Karpas-422 (cell line): ENCODE results near the gene PRB2. TPM values are rescaled to one million over a fixed set of nuclear protein-coding genes. Genes with fewer than 3 reads are reported as not detected.
"Not testable (repeated sequence)": the region's sequence is repeated elsewhere in the genome, so short reads cannot be mapped to it uniquely, and the experiment has no call there.

Source experiments
- DNase-seq: peaks from one replicate; pipeline ENCODE4 v3.0.0-alpha.2; 2015
- H2AFZ ChIP-seq: fragments of 200-600 bp; sonication (generic); 2 replicates; pipeline ENCODE4 v1.6.1; 2014; ENCODE audit warnings: antibody characterized with exemption, low read length, mixed read lengths
- H3K27ac ChIP-seq: fragments of 200-600 bp; sonication (generic); 2 replicates; pipeline ENCODE4 v1.5.1; 2014; ENCODE audit warnings: mild to moderate bottlenecking, low read length, moderate library complexity
- H3K27me3 ChIP-seq: fragments of 200-600 bp; sonication (generic); 2 replicates; pipeline ENCODE4 v1.6.1; 2014; ENCODE audit warnings: low read length, mixed read lengths
- H3K36me3 ChIP-seq: fragments of 200-600 bp; sonication (generic); 2 replicates; pipeline ENCODE4 v1.6.1; 2014; ENCODE audit warnings: low read length, mixed read lengths; ENCODE audit not compliant: insufficient read depth
- H3K4me1 ChIP-seq: fragments of 200-600 bp; sonication (generic); 2 replicates; pipeline ENCODE4 v1.6.1; 2014; ENCODE audit warnings: mild to moderate bottlenecking, low read length, mixed read lengths
- H3K4me2 ChIP-seq: fragments of 200-600 bp; sonication (generic); 2 replicates; pipeline ENCODE4 v1.6.1; 2014; ENCODE audit warnings: low read length, low read depth, mild to moderate bottlenecking; ENCODE audit not compliant: poor library complexity, severe bottlenecking
- H3K4me3 ChIP-seq: fragments of 200-600 bp; sonication (generic); 2 replicates; pipeline ENCODE4 v1.5.1; 2014; ENCODE audit warnings: mild to moderate bottlenecking, antibody characterized with exemption, low read length, mixed read lengths
- H3K79me2 ChIP-seq: fragments of 200-600 bp; sonication (generic); 2 replicates; pipeline ENCODE4 v1.6.1; 2014; ENCODE audit warnings: mild to moderate bottlenecking, low read length, mixed read lengths
- H3K9ac ChIP-seq: fragments of 200-600 bp; sonication (generic); 2 replicates; pipeline ENCODE4 v1.6.0; 2014; ENCODE audit warnings: low read length
- H3K9me2 ChIP-seq: fragments of 200-600 bp; sonication (generic), shearing (Covaris generic); replicated peaks from 2 replicates; pipeline ENCODE4 v1.6.0; 2014; ENCODE audit warnings: mild to moderate bottlenecking, low read length, moderate library complexity; ENCODE audit not compliant: insufficient read depth
- H3K9me3 ChIP-seq: fragments of 300-700, 200-600 bp; sonication (generic); 2 replicates; pipeline ENCODE4 v1.6.1; 2014; ENCODE audit warnings: low read length, mixed read lengths
- H4K20me1 ChIP-seq: fragments of 200-600 bp; sonication (generic); 2 replicates; pipeline ENCODE4 v1.6.1; 2014; ENCODE audit warnings: mild to moderate bottlenecking, antibody characterized with exemption, low read length, low read depth; ENCODE audit not compliant: insufficient read depth
- total RNA-seq: library from RNA; depleted of rRNA; stranded (reverse); fragments of >200 nt; shearing (Covaris generic); gene quantifications from 2 replicates; pipeline ENCODE4 v1.2.3, GENCODE V29; 2014; ENCODE audit warnings: low replicate concordance; rRNA removed

The PRB2 gene
- total RNA-seq: not detected in 2 replicates

- not testable (repeated sequence) for H3K9ac ChIP-seq, H3K9me3 ChIP-seq, H3K9me2 ChIP-seq, H3K36me3 ChIP-seq, H3K4me3 ChIP-seq, H4K20me1 ChIP-seq, DNase-seq, H3K4me2 ChIP-seq, H3K27me3 ChIP-seq, H3K4me1 ChIP-seq, H2AFZ ChIP-seq, H3K79me2 ChIP-seq, H3K27ac ChIP-seq
Measured at GRCh38 chr12:11395467-11395866, at the start of gene PRB2. PRB2 (minus strand) TSS chr12:11395567; CDS start chr12:11395529, 38 bp downstream.

GRCh38 chr12:11437966-11438365, 42.6 kb upstream of the PRB2 start:
- H4K20me1 ChIP-seq: no peaks in the 10 kb centered on the region
- no peaks in the 10 kb centered on the region for H3K9me2 ChIP-seq
- no peak overlapping the region for H2AFZ ChIP-seq
- H3K27ac ChIP-seq: no peak overlapping the region
- no peaks in the 10 kb centered on the region for H3K36me3 ChIP-seq
- H3K9ac ChIP-seq: no peak overlapping the region
- no peaks in the 10 kb centered on the region for H3K9me3 ChIP-seq
- no peak overlapping the region for H3K4me2 ChIP-seq
- no peak for DNase-seq
- H3K27me3 ChIP-seq: no peaks in the 10 kb centered on the region
- H3K4me1 ChIP-seq: no peaks in the 10 kb centered on the region
- H3K79me2 ChIP-seq: no peaks in the 10 kb centered on the region
- H3K4me3 ChIP-seq: no peak overlapping the region

- no peak overlapping the region for H3K27ac ChIP-seq
- H3K9me2 ChIP-seq: no peaks in the 10 kb centered on the region
- no peak for DNase-seq
- H3K36me3 ChIP-seq: no peaks in the 10 kb centered on the region
- no peak overlapping the region for H3K9ac ChIP-seq
- no peak overlapping the region for H2AFZ ChIP-seq
- H3K27me3 ChIP-seq: no peaks in the 10 kb centered on the region
- H3K4me3 ChIP-seq: no peak overlapping the region
- no peak overlapping the region for H3K4me2 ChIP-seq
- no peaks in the 10 kb centered on the region for H4K20me1 ChIP-seq
- H3K4me1 ChIP-seq: no peaks in the 10 kb centered on the region
- H3K79me2 ChIP-seq: no peaks in the 10 kb centered on the region
- H3K9me3 ChIP-seq: no peaks in the 10 kb centered on the region
Measured at GRCh38 chr12:11433664-11434063, 38.3 kb upstream of the PRB2 start.

- H4K20me1 ChIP-seq: no peaks in the 10 kb centered on the region
- H2AFZ ChIP-seq: no peak overlapping the region
- H3K9me3 ChIP-seq: no peaks in the 10 kb centered on the region
- no peak for DNase-seq
- H3K4me1 ChIP-seq: no peaks in the 10 kb centered on the region
- H3K4me2 ChIP-seq: no peak overlapping the region
- no peaks in the 10 kb centered on the region for H3K9me2 ChIP-seq
- H3K79me2 ChIP-seq: no peaks in the 10 kb centered on the region
- H3K36me3 ChIP-seq: no peaks in the 10 kb centered on the region
- 0 out of 2 replicates have a peak, but pooled peaks cover 2% of the 10 kb centered on the region for H3K27me3 ChIP-seq
- no peak overlapping the region for H3K4me3 ChIP-seq
- no peak overlapping the region for H3K9ac ChIP-seq
- H3K27ac ChIP-seq: no peak overlapping the region
Measured at GRCh38 chr12:11431486-11431885, 36.1 kb upstream of the PRB2 start.

- H3K79me2 ChIP-seq: no peaks in the 10 kb centered on the region
- no peaks in the 10 kb centered on the region for H3K9me3 ChIP-seq
- no peak overlapping the region for H2AFZ ChIP-seq
- H3K27me3 ChIP-seq: 0 out of 2 replicates have a peak, but pooled peaks cover 2% of the 10 kb centered on the region
- H3K4me2 ChIP-seq: no peak overlapping the region
- no peak overlapping the region for H3K9ac ChIP-seq
- DNase-seq: no peak
- no peaks in the 10 kb centered on the region for H3K9me2 ChIP-seq
- no peaks in the 10 kb centered on the region for H3K36me3 ChIP-seq
- no peak overlapping the region for H3K4me3 ChIP-seq
- H4K20me1 ChIP-seq: no peaks in the 10 kb centered on the region
- no peaks in the 10 kb centered on the region for H3K4me1 ChIP-seq
- no peak overlapping the region for H3K27ac ChIP-seq
Measured at GRCh38 chr12:11427341-11427740, 32.0 kb upstream of the PRB2 start.

GRCh38 chr12:11412731-11413130, 17.4 kb upstream of the PRB2 start:
- Histone ChIP-seq H3K9me2 (no peaks in the 10 kb centered on the region), H3K9me3 (no peaks in the 10 kb centered on the region), H3K4me1 (no peaks in the 10 kb centered on the region), H3K27me3 (no peaks in the 10 kb centered on the region), H2AFZ (no peak overlapping the region), H3K4me2 (no peak overlapping the region), H3K79me2 (no peaks in the 10 kb centered on the region), H3K4me3 (no peak overlapping the region), H3K27ac (no peak overlapping the region), H3K9ac (no peak overlapping the region), H3K36me3 (no peaks in the 10 kb centered on the region), H4K20me1 (no peaks in the 10 kb centered on the region)
- DNase-seq: no peak

- no peaks in the 10 kb centered on the region for H3K36me3 ChIP-seq
Measured at GRCh38 chr12:11408096-11408495, 12.7 kb upstream of the PRB2 start.

GRCh38 chr12:11397366-11397765, 2.0 kb upstream of the PRB2 start:
- Histone ChIP-seq H3K4me2 (no peak overlapping the region), H4K20me1 (no peaks in the 10 kb centered on the region), H3K27ac (no peak overlapping the region), H3K79me2 (no peaks in the 10 kb centered on the region), H3K4me3 (no peak overlapping the region), H3K27me3 (no peaks in the 10 kb centered on the region), H3K9me3 (no peaks in the 10 kb centered on the region), H2AFZ (no peak overlapping the region), H3K9me2 (no peaks in the 10 kb centered on the region), H3K4me1 (no peaks in the 10 kb centered on the region), H3K9ac (no peak overlapping the region), H3K36me3 (no peaks in the 10 kb centered on the region)
- DNase-seq: no peak

More at GRCh38 chr12:11408096-11408495, 12.7 kb upstream of the PRB2 start:
- Histone ChIP-seq H3K4me2 (no peak overlapping the region), H2AFZ (no peak overlapping the region), H3K4me3 (no peak overlapping the region), H3K79me2 (no peaks in the 10 kb centered on the region), H3K9me2 (no peaks in the 10 kb centered on the region), H3K9ac (no peak overlapping the region), H3K27me3 (no peaks in the 10 kb centered on the region), H3K4me1 (no peaks in the 10 kb centered on the region), H4K20me1 (no peaks in the 10 kb centered on the region), H3K27ac (no peak overlapping the region), H3K9me3 (no peaks in the 10 kb centered on the region)
- no peak for DNase-seq

GRCh38 chr12:11391456-11391855, 3.9 kb downstream of the PRB2 start:
- H3K4me3 ChIP-seq, H3K9me2 ChIP-seq, H3K27me3 ChIP-seq, H3K4me2 ChIP-seq, H4K20me1 ChIP-seq, H3K27ac ChIP-seq, H3K9ac ChIP-seq, H3K79me2 ChIP-seq, H2AFZ ChIP-seq, H3K36me3 ChIP-seq, DNase-seq, H3K4me1 ChIP-seq, H3K9me3 ChIP-seq: not testable (repeated sequence)
